Ishikawa (cell line): ENCODE data around the gene ZMYND10.

Source experiments
- CEBPB ChIP-seq: IDR thresholded peaks from 2 replicates; pipeline ENCODE4 v1.6.1; 2012
- CREB1 ChIP-seq: IDR thresholded peaks from 2 replicates; pipeline ENCODE4 v1.6.1; 2012; ENCODE audit warnings: low read depth
- EGR1 ChIP-seq: IDR thresholded peaks from 2 replicates; pipeline ENCODE4 v1.6.1; 2012
- EP300 ChIP-seq: IDR thresholded peaks from 2 replicates; pipeline ENCODE4 v1.6.1; 2012; ENCODE audit warnings: borderline replicate concordance
- FOXM1 ChIP-seq: IDR thresholded peaks from 2 replicates; pipeline ENCODE4 v1.6.1; 2012; ENCODE audit warnings: low read depth, borderline replicate concordance
- NFIC ChIP-seq: IDR thresholded peaks from 2 replicates; pipeline ENCODE4 v1.6.1; 2012
- RAD21 ChIP-seq: IDR thresholded peaks from 2 replicates; pipeline ENCODE4 v1.6.1; 2012; ENCODE audit warnings: low read depth
- TAF1 ChIP-seq: IDR thresholded peaks from 2 replicates; pipeline ENCODE4 v1.6.1; 2012; ENCODE audit warnings: low read depth, mild to moderate bottlenecking
- TCF12 ChIP-seq: IDR thresholded peaks from 2 replicates; pipeline ENCODE4 v1.6.1; 2012; ENCODE audit warnings: low read depth
- TEAD4 ChIP-seq: IDR thresholded peaks from 2 replicates; pipeline ENCODE4 v1.6.1; 2012
- YY1 ChIP-seq: IDR thresholded peaks from 2 replicates; pipeline ENCODE4 v1.6.1; 2012; ENCODE audit warnings: low read depth
- ZBTB7A ChIP-seq: IDR thresholded peaks from 2 replicates; pipeline ENCODE4 v1.6.1; 2012; ENCODE audit warnings: low read depth
- TF ChIP-seq, protein P1 (sequence below): IDR thresholded peaks from 2 replicates; pipeline ENCODE4 v1.6.1; 2012
- TF ChIP-seq, protein P2 (sequence below): IDR thresholded peaks from 2 replicates; pipeline ENCODE4 v1.6.1; 2012
- TF ChIP-seq, protein P3 (sequence below): IDR thresholded peaks from 2 replicates; pipeline ENCODE4 v1.6.1; 2012; ENCODE audit warnings: low read depth, mild to moderate bottlenecking

The ZMYND10 gene

DNA sequence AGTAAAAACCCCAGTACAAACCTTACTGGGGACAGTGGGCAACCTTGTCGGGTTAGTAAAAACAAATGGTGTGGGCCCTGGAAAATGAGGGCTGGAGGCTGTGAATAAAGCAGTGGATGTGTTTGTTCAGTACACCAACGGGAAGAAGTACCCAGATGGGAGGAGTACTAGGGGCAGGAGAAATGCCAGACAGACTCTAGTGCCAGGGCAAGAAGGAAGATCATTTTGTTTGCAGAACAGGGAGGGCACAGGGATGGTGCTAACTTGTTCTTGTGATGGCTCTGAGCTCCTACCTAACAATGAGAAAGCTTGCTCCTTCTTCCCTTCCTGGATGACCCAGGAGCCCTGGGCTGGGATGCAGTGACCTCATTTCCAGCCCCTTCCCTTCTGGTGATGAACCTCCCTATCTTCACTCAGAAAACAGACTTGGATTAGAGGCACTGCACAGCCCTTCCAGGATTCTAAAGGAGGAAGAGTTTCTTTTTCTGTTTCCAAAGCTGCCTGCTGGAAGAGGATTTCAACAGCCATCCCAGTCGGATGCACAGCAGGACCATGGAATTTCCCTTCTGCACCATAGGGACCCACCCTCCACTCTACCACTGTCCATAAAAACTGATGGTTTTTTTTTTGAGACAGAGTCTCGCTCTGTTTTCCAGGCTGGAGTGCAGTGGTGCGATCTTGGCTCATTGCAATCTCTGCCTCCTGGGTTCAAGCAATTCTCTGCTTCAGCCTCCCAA is 11.0 kb downstream of the ZMYND10 start:
- no peak for TF ChIP-seq EGR1
- TF ChIP-seq, protein P1, sequence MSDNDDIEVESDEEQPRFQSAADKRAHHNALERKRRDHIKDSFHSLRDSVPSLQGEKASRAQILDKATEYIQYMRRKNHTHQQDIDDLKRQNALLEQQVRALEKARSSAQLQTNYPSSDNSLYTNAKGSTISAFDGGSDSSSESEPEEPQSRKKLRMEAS, result no peak
- TF ChIP-seq, protein P2, sequence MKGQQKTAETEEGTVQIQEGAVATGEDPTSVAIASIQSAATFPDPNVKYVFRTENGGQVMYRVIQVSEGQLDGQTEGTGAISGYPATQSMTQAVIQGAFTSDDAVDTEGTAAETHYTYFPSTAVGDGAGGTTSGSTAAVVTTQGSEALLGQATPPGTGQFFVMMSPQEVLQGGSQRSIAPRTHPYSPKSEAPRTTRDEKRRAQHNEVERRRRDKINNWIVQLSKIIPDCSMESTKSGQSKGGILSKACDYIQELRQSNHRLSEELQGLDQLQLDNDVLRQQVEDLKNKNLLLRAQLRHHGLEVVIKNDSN, result no peak
- TF ChIP-seq CREB1, result no peak
- TF ChIP-seq, protein P3, sequence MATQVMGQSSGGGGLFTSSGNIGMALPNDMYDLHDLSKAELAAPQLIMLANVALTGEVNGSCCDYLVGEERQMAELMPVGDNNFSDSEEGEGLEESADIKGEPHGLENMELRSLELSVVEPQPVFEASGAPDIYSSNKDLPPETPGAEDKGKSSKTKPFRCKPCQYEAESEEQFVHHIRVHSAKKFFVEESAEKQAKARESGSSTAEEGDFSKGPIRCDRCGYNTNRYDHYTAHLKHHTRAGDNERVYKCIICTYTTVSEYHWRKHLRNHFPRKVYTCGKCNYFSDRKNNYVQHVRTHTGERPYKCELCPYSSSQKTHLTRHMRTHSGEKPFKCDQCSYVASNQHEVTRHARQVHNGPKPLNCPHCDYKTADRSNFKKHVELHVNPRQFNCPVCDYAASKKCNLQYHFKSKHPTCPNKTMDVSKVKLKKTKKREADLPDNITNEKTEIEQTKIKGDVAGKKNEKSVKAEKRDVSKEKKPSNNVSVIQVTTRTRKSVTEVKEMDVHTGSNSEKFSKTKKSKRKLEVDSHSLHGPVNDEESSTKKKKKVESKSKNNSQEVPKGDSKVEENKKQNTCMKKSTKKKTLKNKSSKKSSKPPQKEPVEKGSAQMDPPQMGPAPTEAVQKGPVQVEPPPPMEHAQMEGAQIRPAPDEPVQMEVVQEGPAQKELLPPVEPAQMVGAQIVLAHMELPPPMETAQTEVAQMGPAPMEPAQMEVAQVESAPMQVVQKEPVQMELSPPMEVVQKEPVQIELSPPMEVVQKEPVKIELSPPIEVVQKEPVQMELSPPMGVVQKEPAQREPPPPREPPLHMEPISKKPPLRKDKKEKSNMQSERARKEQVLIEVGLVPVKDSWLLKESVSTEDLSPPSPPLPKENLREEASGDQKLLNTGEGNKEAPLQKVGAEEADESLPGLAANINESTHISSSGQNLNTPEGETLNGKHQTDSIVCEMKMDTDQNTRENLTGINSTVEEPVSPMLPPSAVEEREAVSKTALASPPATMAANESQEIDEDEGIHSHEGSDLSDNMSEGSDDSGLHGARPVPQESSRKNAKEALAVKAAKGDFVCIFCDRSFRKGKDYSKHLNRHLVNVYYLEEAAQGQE, result no peak
- no peak for TF ChIP-seq TCF12
- no peak for TF ChIP-seq NFIC
- TF ChIP-seq TAF1, result no peak
- TF ChIP-seq FOXM1, result no peak
- TF ChIP-seq ZBTB7A, result no peak
- TF ChIP-seq CEBPB, result no peak
- no peak for TF ChIP-seq TEAD4
- no peak for TF ChIP-seq RAD21
- no peak for TF ChIP-seq YY1

DNA sequence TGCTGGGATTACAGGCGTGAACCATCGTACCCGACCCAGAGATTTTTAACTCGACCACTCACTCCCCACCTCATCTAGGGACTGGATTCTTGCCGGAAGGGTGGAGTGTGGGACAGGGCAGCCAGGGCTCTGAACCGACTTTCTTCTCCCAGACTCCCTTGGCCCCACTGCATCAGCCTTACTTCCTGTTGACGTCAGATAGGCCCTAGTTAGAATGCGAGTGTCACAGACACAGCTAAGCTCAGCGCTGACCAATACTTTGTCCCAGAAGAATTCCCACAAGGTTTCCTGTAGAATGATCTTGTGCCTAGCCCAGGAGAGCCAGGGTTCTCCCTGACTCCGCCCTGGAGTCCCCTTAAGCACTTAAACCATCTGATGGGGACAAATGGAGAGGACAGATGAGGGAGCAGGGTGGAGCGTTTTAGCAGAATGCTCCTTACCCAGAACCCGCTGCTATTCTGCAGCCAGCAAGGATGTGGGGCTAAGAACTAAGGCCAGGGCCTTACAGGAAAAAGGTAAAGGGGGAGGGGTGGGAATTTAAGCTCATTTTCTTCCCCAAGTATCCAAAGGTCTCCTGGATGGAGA is 11.7 kb downstream of the ZMYND10 start:
- TF ChIP-seq TCF12 (no peak), EGR1 (no peak), RAD21 (no peak)

DNA sequence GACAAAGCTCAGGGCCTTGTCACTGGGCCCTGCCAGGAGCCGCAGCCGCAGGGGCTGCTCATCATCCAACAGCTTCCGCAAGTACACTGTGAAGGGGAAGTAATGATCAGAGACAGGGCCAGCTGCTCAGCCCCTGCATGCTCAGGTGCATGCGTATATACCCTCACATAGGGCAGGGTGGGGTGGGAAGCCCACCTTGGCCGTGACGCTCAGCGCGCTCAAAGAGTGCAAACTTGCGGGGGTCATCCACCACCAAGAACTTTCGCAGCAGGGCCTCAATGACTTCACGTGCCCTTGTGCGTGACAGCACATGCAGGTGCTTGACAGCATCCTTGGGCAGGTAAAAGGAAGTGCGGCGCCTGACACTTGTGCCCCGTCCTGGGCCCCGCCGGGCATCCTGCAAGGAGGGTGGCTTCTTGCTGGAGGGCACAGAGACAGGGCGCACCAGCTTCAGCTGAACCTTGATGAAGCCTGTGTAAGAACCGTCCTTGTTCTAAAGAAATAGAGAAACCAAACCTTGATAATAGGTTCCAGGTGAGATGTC is 14.1 kb downstream of the ZMYND10 start:
- no peak for TF ChIP-seq CREB1

DNA sequence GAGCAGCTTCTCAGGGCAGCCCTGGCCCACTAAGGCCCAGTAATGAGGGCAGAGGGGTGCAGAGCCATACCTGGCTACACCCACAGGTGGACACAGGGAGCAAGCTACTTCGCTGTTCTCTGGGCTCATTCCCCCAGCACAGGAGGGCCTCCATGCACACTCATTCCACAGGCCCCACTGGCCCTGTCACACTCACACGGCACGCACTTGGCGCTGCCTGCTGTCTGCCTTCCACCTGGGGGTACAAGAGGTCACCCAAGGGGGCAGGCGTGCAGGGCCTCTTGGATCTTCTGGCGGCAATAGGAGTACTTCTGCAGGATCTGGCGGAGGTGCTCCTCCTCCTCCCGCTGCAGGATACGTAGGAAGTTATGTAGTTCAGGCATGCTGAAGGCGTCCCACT is 15.2 kb downstream of the ZMYND10 start:
- TF ChIP-seq CEBPB (no peak), TCF12 (no peak), EGR1 (no peak), ZBTB7A (no peak), CREB1 (no peak), EP300 (no peak), TAF1 (no peak), NFIC (no peak)
- TF ChIP-seq, protein P3, result no peak

DNA sequence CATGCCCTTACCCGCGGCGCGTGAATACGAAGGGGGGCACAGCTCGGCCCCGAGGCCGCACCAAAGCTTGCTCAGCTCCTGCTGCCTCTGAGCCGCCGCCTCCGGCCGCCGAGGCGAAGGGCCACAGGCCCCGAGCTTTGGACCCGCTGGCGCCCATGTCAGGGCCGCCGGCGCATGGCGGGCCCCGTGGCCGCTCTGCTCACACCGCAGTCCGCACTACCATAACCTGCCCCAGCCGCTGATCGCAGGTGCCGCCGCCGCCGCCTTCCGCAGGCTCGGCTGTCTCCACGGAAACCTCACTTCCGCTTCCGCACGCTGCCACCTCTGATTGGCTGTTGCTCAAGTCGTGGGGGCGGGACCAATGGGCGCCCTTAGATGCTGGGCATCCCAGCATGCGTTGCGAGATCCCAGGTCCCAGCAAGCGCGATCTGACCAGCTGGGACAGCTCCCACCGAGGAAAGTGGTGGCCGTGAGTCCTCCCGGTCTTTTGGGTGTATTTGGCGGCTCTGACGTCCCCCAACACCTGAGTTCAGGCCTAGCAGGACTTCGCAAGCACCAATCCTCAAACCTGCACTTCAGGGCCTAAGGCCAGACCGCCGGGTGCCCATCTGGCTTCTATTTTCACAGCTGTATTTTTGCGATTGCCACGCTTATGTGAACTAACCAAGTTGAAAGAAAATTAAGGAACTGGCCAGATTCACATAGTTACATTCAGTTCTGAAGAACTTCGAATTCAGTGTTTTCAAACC is 17.4 kb downstream of the ZMYND10 start, which contains the start of gene TUSC2:
TSS of gene TUSC2 (minus strand) at position 281 of the 749 bp plus-strand sequence. CDS start at position 157, 124 bp downstream.
- no peak for TF ChIP-seq FOXM1
- peak; percentile 58 for TF ChIP-seq EP300
- TF ChIP-seq, protein P1, result peak; percentile 78
- peak; percentile 40; the same call in 1 of the 2 replicates for TF ChIP-seq EGR1
- TF ChIP-seq, protein P3, result no peak
- peak; percentile 75 for TF ChIP-seq CREB1
- 0 out of 2 replicates have a peak, but pooled peaks have one; percentile 63 for TF ChIP-seq YY1
- no peak for TF ChIP-seq TEAD4
- 0 out of 2 replicates have a peak, but pooled peaks have one; percentile 29 for TF ChIP-seq TCF12
- peak; percentile 76; the same call in 1 of the 2 replicates for TF ChIP-seq TAF1
- no peak for TF ChIP-seq CEBPB
